Measurements from ENCODE around the gene IGFBP6.
A peak's percentile ranks its signal among the peaks of the same experiment; 100 is the strongest.

The IGFBP6 gene

DNA sequence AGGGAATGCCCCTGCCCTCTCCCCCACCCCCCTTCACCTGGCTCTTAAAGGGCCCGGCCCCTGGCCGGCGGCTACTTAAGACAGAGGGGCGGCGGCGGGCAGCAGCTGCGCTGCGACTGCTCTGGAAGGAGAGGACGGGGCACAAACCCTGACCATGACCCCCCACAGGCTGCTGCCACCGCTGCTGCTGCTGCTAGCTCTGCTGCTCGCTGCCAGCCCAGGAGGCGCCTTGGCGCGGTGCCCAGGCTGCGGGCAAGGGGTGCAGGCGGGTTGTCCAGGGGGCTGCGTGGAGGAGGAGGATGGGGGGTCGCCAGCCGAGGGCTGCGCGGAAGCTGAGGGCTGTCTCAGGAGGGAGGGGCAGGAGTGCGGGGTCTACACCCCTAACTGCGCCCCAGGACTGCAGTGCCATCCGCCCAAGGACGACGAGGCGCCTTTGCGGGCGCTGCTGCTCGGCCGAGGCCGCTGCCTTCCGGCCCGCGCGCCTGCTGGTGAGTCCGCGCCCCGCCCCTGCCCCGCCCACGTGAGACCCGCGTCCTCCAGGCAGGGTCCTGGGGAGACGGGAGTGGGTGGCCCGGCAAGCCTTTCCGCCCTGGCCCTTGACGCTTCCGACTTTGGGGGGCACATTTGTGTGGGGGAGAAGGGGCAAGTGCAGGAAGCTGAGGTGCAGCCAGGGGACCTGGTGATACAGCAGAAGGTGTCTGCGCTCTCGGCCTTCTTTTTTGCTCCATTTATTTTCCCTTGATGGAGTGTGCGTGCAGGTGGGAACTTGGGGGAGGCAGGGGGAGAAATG is at the start of gene IGFBP6:
IGFBP6 (plus strand) TSS at position 104 of the 790 bp plus-strand sequence; CDS start at position 155, 51 bp downstream.
- Mint-ChIP-seq H3K4me1 (ENCODE audit: low read depth) (peaks cover 71% of the 10 kb centered on the region), H3K9me3 (no peaks in the 10 kb centered on the region), H3K27ac (peak within 1 kb of the TSS; percentile 29), H3K4me3 (peak within 1 kb of the TSS; percentile 73), H3K36me3 (ENCODE audit: low read depth) (no peaks in the 10 kb centered on the region), H3K27me3 (peaks cover 28% of the 10 kb centered on the region)
- intact Hi-C loops (cut with micrococcal nuclease), result no loop called here

DNA sequence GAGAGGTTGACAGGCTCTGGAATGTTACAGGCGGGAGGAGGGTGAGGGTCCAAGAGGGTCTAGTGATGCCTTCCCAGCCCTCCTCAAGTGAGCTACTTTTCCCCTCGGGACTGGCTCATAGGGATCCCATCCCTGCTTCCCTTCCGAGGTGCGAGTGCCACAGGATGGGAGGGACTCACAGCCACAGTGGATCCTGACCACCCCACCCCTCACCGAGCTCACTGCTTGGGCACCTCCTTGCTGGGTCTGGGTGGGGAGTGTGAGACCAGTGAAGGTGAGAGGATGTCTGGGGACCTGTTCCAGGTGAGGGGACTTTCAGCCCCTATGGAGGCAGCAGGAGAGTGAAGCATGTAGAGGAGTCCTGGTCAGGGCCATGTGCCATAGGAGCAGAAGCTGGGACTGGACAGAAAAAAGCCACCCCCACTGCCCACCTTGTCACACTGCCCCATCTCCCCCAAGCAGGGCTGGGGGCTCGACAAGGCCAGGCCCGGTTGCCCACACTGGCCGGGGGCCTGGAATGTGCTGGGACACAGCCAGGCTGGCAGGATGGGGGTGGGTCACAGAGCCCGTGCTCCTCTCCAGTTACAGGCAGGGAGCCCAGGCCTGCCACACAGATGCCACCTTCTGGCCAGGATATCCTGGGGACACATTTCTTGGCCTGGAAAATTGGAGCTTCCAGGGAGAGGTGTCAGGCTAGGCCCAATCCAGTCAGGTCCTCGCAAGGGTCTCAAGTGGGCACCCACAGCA is 49.3 kb upstream of the IGFBP6 start:
- peaks cover 7% of the 10 kb centered on the region for H3K36me3 Mint-ChIP-seq (ENCODE audit: low read depth)
- peaks cover 41% of the 10 kb centered on the region for H3K4me1 Mint-ChIP-seq (ENCODE audit: low read depth)
- peak overlapping the region; percentile 62 for H3K4me3 Mint-ChIP-seq
- peaks cover 45% of the 10 kb centered on the region for H3K27me3 Mint-ChIP-seq
- no peaks in the 10 kb centered on the region for H3K9me3 Mint-ChIP-seq
- intact Hi-C loops (cut with micrococcal nuclease), result no loop called here
- H3K27ac Mint-ChIP-seq, result no peak overlapping the region

DNA sequence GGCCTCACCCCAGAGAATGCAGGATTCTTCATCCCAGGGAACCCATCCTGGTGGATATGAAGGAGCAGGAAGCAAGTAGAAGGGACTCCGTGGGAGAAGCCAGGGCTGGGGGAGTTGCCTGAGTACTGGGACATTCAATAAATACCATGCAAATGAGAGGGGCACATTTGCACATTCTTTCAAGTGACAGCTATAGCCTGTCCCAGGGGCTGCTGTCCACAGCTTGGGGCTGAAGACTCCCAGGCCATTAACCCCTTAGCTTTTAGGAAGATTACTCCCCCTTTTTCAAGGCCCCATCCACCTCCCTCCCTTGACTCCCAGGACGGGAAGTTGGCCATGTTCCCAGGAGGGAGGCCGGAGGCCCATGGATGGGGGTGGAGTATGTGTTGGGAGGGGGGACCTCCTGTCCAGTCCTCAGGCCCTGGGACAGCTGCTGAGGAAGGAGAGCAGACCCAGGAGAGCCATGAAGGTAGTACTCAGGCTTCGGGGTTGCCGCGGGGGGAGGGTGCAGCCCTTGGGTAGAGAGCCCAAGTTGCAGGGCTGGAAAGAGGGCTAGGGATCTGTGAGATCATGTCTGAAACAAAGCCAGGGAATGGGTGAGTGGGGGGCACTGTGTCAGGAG is 48.6 kb upstream of the IGFBP6 start:
- peak overlapping the region; percentile 8 for H3K27ac Mint-ChIP-seq
- H3K4me3 Mint-ChIP-seq, result no peak overlapping the region
- H3K27me3 Mint-ChIP-seq, result peaks cover 45% of the 10 kb centered on the region
- H3K36me3 Mint-ChIP-seq (ENCODE audit: low read depth), result peaks cover 7% of the 10 kb centered on the region
- no peaks in the 10 kb centered on the region for H3K9me3 Mint-ChIP-seq
- intact Hi-C loops (cut with micrococcal nuclease), result no loop called here
- H3K4me1 Mint-ChIP-seq (ENCODE audit: low read depth), result peaks cover 45% of the 10 kb centered on the region

- Mint-ChIP-seq H3K36me3 (ENCODE audit: low read depth) (peaks cover 7% of the 10 kb centered on the region), H3K4me3 (no peak within 1 kb of the TSS), H3K9me3 (no peaks in the 10 kb centered on the region), H3K27me3 (peaks cover 40% of the 10 kb centered on the region), H3K4me1 (ENCODE audit: low read depth) (peaks cover 43% of the 10 kb centered on the region), H3K27ac (peak within 1 kb of the TSS; percentile 8)
- intact Hi-C loops (cut with micrococcal nuclease), result no loop called here
These were observed 47.7 kb upstream of the IGFBP6 start, which contains the start of gene TNS2 for GRCh38 chr12:53049571-53050318. TSS of gene TNS2 (plus strand) at chr12:53050065. CDS start at chr12:53050186, 121 bp downstream.

DNA sequence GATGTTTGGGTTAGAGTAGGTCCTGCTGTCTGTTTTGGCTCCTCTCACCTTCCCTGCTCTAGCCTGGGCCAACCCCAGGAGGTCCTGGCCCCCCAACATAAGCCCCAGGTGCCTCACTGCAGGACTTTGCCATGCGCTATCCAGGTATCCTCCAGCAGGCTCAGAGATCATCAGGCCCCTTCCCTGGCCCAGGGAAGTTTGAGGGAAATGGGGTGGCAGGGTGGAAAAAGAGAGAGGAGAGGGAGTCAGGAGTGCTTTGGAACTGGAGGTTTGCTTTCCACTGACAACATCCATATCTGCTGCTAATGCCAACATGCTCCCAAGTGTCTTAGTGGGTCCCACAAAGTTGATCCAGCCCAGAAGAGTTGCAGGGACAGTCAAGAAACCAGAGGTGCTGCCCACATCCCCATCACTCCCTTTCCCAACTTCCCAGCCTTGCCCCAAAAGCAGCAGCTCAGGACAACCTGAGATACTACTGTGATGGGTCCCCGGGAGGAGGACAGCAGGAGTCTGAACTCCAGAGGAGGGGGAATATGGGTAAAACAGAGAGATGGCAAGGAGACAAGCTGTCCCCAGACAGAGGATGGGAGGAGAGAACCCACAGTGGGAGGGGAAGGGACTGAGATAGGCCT is 46.9 kb upstream of the IGFBP6 start:
- Mint-ChIP-seq H3K4me1 (ENCODE audit: low read depth) (peaks cover 41% of the 10 kb centered on the region), H3K27me3 (peaks cover 36% of the 10 kb centered on the region), H3K27ac (no peak overlapping the region), H3K4me3 (no peak overlapping the region), H3K9me3 (no peaks in the 10 kb centered on the region), H3K36me3 (ENCODE audit: low read depth) (peaks cover 7% of the 10 kb centered on the region)
- intact Hi-C loops (cut with micrococcal nuclease), result no loop called here

DNA sequence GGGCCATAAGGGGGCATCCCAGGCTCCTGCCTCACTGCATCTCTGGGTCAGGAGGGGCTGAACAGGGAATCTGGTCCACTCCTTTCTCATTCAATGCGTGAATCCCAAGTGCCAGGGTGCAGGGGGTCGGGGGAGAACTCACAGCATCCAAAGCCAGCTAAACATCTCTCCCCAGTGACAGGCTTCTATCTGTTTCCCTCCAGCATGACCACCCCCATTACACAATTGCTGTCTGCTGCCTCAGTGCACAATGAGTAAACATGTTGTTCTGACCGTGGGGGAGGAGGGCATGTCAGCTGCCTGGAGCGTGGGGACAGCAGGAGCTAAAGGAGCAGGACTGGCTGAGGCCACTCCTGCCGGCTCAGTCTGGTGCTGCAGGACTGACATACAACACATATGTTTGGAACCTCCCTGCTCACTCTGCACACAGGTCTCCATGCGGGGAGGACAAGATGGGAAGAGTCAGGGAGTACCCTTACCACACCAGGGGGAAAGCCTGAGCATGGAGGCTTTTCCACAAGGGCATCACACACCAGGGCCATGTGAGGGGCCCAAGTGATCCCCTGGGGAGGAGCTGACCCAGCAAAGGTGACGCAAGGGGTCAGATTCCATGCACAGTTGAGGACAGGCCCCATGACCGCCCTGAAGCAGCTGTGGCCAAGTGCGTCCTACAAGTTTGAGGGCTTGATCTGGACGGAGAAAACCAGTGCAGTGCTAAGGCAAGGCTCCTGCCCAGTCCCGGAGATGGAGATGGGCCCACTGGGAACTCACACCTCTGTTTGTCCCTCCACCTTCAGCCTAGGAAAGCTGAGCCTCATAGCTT is 46.2 kb upstream of the IGFBP6 start:
- peaks cover 34% of the 10 kb centered on the region for H3K4me1 Mint-ChIP-seq (ENCODE audit: low read depth)
- no peak overlapping the region for H3K27ac Mint-ChIP-seq
- peaks cover 30% of the 10 kb centered on the region for H3K27me3 Mint-ChIP-seq
- peaks cover 7% of the 10 kb centered on the region for H3K36me3 Mint-ChIP-seq (ENCODE audit: low read depth)
- H3K4me3 Mint-ChIP-seq, result no peak overlapping the region
- no peaks in the 10 kb centered on the region for H3K9me3 Mint-ChIP-seq
- intact Hi-C loops (cut with micrococcal nuclease), result no loop called here

DNA sequence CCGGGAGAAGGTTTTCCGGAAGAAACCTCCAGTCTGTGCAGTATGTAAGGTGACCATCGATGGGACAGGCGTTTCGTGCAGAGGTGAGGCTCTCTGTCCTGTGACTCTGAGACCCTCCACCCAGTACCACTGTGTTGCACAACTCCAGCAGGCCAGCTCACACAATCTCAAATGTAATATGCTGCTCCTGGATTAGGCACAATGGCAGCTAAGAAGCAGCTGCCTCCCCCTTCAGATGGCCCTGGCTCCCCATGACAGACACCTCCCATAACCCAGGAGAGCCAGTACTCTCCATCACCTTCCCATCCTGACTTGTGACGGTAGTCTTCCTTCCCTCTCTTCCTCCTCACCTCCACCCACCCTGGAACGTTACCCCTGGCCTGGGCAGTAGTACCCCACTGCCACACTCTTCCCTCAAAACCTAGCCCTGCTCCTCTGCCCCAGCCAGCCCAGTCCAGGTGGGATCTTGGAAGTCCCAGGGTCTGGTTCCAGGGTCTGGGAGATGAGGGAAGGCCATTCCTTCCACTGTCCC is 45.5 kb upstream of the IGFBP6 start:
- H3K9me3 Mint-ChIP-seq, result no peaks in the 10 kb centered on the region
- intact Hi-C loops (cut with micrococcal nuclease), result no loop called here
- H3K4me3 Mint-ChIP-seq, result no peak overlapping the region
- no peak overlapping the region for H3K27ac Mint-ChIP-seq
- peaks cover 27% of the 10 kb centered on the region for H3K4me1 Mint-ChIP-seq (ENCODE audit: low read depth)
- peaks cover 29% of the 10 kb centered on the region for H3K27me3 Mint-ChIP-seq
- peaks cover 1% of the 10 kb centered on the region for H3K36me3 Mint-ChIP-seq (ENCODE audit: low read depth)

DNA sequence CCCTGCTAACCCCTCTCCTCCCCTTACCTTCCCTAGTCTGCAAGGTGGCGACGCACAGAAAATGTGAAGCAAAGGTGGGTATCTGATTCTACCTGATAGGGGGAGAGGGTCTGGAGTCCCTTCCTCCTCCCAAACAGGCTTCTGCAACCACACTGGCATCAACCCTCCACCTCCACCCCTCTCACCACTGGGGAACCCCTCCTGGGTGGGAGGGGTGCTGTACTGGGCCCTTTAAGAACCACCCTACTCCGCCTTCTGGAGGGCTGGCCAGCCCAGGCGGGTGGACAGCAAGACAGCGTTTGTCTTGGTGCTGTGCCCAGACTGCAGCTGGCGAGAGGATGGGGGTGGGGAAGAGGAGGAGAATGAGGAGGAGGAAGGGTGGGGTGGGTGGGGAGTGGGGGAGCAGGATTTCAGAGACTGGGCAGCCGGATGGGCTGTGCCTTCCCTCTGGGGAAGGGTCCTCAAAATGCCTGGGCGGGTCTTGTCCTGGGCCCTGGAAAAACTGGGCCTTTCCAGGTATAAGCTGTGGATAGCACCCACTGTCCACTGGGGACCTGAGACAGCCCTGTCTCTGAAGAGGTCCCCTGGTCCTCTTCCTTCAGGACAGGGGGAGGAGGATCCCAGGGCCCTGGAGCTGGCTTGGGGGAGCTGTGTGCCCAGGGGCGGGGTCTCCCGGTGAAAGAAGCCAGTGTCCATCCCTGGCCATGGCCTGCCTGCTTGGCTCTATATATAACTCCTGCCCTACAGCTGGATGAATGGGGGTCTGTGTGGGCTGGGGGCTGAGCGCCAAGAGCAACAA is 44.8 kb upstream of the IGFBP6 start:
- Mint-ChIP-seq H3K36me3 (ENCODE audit: low read depth) (no peaks in the 10 kb centered on the region), H3K4me1 (ENCODE audit: low read depth) (peaks cover 26% of the 10 kb centered on the region), H3K27me3 (peaks cover 31% of the 10 kb centered on the region), H3K9me3 (no peaks in the 10 kb centered on the region), H3K27ac (no peak overlapping the region), H3K4me3 (no peak overlapping the region)
- intact Hi-C loops (cut with micrococcal nuclease), result no loop called here

- intact Hi-C loops (cut with micrococcal nuclease), result no loop called here
- peak overlapping the region; percentile 64 for H3K27ac Mint-ChIP-seq
- H3K9me3 Mint-ChIP-seq, result no peaks in the 10 kb centered on the region
These were observed 44.0 kb upstream of the IGFBP6 start for GRCh38 chr12:53053218-53054111.

GRCh38 chr12:53054112-53054878 is 43.2 kb upstream of the IGFBP6 start:
- Mint-ChIP-seq H3K27me3 (peaks cover 33% of the 10 kb centered on the region), H3K36me3 (ENCODE audit: low read depth) (no peaks in the 10 kb centered on the region), H3K27ac (peak overlapping the region; percentile 64), H3K9me3 (no peaks in the 10 kb centered on the region), H3K4me1 (ENCODE audit: low read depth) (peaks cover 21% of the 10 kb centered on the region), H3K4me3 (peak overlapping the region; percentile 87)
- intact Hi-C loops (cut with micrococcal nuclease), result no loop called here

More at GRCh38 chr12:53053218-53054111, 44.0 kb upstream of the IGFBP6 start:
- peaks cover 35% of the 10 kb centered on the region for H3K27me3 Mint-ChIP-seq
- H3K4me3 Mint-ChIP-seq, result peak overlapping the region; percentile 87
- peaks cover 26% of the 10 kb centered on the region for H3K4me1 Mint-ChIP-seq (ENCODE audit: low read depth)
- H3K36me3 Mint-ChIP-seq (ENCODE audit: low read depth), result no peaks in the 10 kb centered on the region

Data from dendritic cell treated with granulocyte-macrophage colony-stimulating factor and Interleukin-4, amounts not matched to agents 40 ng/mL and 50 ng/mL, for 4 days (primary cell).